Vagina (tissue), 2 donors: ENCODE data around the gene PGBD5. TPM values are rescaled to one million over a fixed set of nuclear protein-coding genes. Genes with fewer than 3 reads are reported as not detected.

ENCODE experiments used
- DNase-seq, 2 donors: peaks; one replicate each; pipeline ENCODE4 v3.0.0-alpha.2; 2017; ENCODE audit errors: extremely low spot score in 2 of 2
- H3K27ac ChIP-seq: fragments of 200-600 bp; sonication (generic); one replicate; pipeline ENCODE4 v1.5.1; 2019
- H3K27me3 ChIP-seq: fragments of 200-600 bp; sonication (generic); one replicate; pipeline ENCODE4 v1.5.1; 2019
- H3K36me3 ChIP-seq, 2 donors: fragments of 200-600 bp; sonication (generic); one replicate each; pipeline ENCODE4 v1.5.1; 2017 to 2019
- H3K4me1 ChIP-seq: fragments of 200-600 bp; sonication (generic); one replicate; pipeline ENCODE4 v1.5.1; 2019
- H3K4me3 ChIP-seq, 2 donors: fragments of 200-600 bp; sonication (generic); 1 replicate in 1 of 2; 2 replicates in 1 of 2; pipeline ENCODE4 v1.5.1; 2016 to 2019
- H3K9me3 ChIP-seq: fragments of 200-600 bp; sonication (generic); one replicate; pipeline ENCODE4 v1.5.1; 2019
- POLR2A ChIP-seq, 2 donors: fragments of 450-650 bp; IDR thresholded peaks; one replicate each; pipeline ENCODE4 v1.6.1; 2017; ENCODE audit warnings: antibody characterized with exemption in 2 of 2, mild to moderate bottlenecking in 2 of 2, moderate library complexity in 2 of 2
- POLR2AphosphoS5 ChIP-seq, 2 donors: sonication (generic); formaldehyde crosslinking; IDR thresholded peaks; one replicate each; pipeline ENCODE4 v1.9.0; 2017; ENCODE audit warnings: antibody characterized with exemption in 2 of 2, mild to moderate bottlenecking in 2 of 2, low read depth in 1 of 2; ENCODE audit not compliant: insufficient read depth in 1 of 2
- intact Hi-C: fragments of 100-400 bp; cut with DNase I; formaldehyde crosslinking; loops from one replicate; pipeline ENCODE4 v1.15.1; 2023
- total RNA-seq: library from RNA; depleted of rRNA; stranded (reverse); fragments of >200 nt; gene quantifications from one replicate; pipeline ENCODE4 v1.2.3, GENCODE V29; 2016
- TF ChIP-seq, protein P1 (sequence below), 3 experiments: fragments of 450-650 bp in 2 of 3; fragments of 200-600 bp in 1 of 3; sonication (generic) in 1 of 3; IDR thresholded peaks; one replicate each; pipeline ENCODE4 v1.5.1; 2017 to 2019; ENCODE audit warnings: antibody characterized with exemption in 3 of 3, mild to moderate bottlenecking in 2 of 3, moderate library complexity in 2 of 3

Gene PGBD5
- total RNA-seq, 1 donor from 2014 or later: 0.98 TPM

DNA sequence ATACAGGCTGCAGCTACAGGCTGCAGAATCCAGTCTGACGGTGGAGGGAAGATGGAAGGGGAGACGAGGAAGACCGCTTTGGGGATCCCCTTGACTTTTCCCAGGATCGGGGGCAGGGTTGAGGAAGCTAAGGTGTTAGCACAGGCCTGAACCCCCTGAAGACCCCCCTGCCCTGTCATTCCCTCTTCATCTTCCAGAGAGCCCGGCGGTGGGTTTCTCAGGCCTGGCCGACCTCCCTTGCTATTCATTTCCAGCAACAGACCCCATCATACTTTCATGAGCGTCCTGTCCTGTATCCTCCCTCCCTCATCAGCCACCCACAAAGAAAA is 112.0 kb downstream of the PGBD5 start:
- no peak for DNase-seq
- no peaks in the 10 kb centered on the region for H3K9me3 ChIP-seq
- H3K36me3 ChIP-seq: no peaks in the 10 kb centered on the region
- no peaks in the 10 kb centered on the region for H3K27me3 ChIP-seq
- no peak overlapping the region for H3K27ac ChIP-seq
- H3K4me3 ChIP-seq: no peak overlapping the region
- intact Hi-C loops: no loop called here
- no peaks in the 10 kb centered on the region for H3K4me1 ChIP-seq
- TF ChIP-seq, protein P1, sequence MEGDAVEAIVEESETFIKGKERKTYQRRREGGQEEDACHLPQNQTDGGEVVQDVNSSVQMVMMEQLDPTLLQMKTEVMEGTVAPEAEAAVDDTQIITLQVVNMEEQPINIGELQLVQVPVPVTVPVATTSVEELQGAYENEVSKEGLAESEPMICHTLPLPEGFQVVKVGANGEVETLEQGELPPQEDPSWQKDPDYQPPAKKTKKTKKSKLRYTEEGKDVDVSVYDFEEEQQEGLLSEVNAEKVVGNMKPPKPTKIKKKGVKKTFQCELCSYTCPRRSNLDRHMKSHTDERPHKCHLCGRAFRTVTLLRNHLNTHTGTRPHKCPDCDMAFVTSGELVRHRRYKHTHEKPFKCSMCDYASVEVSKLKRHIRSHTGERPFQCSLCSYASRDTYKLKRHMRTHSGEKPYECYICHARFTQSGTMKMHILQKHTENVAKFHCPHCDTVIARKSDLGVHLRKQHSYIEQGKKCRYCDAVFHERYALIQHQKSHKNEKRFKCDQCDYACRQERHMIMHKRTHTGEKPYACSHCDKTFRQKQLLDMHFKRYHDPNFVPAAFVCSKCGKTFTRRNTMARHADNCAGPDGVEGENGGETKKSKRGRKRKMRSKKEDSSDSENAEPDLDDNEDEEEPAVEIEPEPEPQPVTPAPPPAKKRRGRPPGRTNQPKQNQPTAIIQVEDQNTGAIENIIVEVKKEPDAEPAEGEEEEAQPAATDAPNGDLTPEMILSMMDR (IDR thresholded peaks at IDR 0.05): no peak
- TF ChIP-seq POLR2AphosphoS5 (IDR thresholded peaks at IDR 0.05; ENCODE audit: insufficient read depth in 1 of 2, low read depth in 1 of 2) (no peak), POLR2A (IDR thresholded peaks at IDR 0.05) (no peak)

DNA sequence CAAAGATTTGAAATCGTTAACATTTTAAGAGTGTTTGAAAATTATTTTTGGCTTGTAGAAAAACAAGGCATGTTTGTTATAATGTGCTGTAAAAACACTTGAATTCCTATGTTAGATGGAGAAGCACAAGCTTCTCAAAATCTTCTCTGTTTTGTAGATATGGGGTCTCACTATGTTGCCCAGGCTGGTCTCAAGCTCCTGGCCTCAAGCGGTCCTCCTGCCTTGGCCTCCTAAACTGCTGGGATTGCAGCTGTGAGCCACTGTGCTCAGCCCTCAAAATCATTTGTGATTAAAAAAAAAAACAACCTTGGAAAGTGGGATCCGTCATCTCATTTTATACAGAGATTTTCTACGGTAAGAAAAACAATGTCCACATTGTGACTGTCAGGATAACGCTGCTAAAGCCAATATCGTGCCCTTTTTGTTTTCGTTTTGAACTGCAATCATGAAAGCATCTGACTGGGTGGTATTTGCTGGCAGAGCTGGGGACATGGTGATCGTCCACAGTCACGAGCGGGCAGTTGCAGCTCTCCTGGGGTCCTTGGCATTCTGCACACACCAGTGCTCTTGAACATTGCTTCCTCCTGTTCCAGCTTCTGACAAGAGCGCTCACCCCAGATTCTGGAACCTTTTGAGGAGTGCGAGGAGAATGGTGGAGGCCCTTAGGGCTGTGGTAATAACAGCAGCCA is 112.5 kb downstream of the PGBD5 start:
- H3K27ac ChIP-seq: no peak overlapping the region
- TF ChIP-seq POLR2AphosphoS5 (IDR thresholded peaks at IDR 0.05; ENCODE audit: insufficient read depth in 1 of 2, low read depth in 1 of 2) (no peak), POLR2A (IDR thresholded peaks at IDR 0.05) (no peak)
- TF ChIP-seq, protein P1 (IDR thresholded peaks at IDR 0.05): no peak
- H3K4me3 ChIP-seq: no peak overlapping the region
- intact Hi-C loops: loop anchor here (2.0 kb wide), 1 partner anchor 655 kb away; no protein-coding TSS in a partner anchor
- H3K9me3 ChIP-seq: no peaks in the 10 kb centered on the region
- H3K4me1 ChIP-seq: no peaks in the 10 kb centered on the region
- no peaks in the 10 kb centered on the region for H3K27me3 ChIP-seq
- no peaks in the 10 kb centered on the region for H3K36me3 ChIP-seq
- DNase-seq: no peak

DNA sequence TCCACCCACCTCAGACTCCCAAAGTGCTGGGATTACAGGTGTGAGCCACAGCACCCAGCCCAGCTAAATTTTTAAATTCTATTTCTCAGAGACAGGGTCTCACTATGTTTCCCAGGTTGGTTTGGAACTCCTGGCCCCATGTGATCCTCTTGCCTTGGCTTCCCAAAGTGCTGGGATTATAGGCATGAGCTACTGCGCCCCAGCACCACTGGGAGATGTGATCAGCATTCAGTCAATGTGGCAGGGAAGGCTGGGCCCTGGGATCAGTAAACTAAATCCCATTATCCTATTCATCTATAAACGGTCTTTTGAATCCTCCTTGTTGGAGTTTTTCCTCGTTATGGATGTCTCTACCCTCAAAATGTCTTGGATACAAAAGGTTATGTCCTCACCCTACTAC is 113.5 kb downstream of the PGBD5 start:
- Histone ChIP-seq H3K9me3 (no peaks in the 10 kb centered on the region), H3K4me3 (no peak overlapping the region), H3K27ac (no peak overlapping the region), H3K27me3 (no peaks in the 10 kb centered on the region), H3K36me3 (no peaks in the 10 kb centered on the region), H3K4me1 (peaks cover under 1% of the 10 kb centered on the region)
- TF ChIP-seq, protein P1 (IDR thresholded peaks at IDR 0.05): no peak
- TF ChIP-seq POLR2AphosphoS5 (IDR thresholded peaks at IDR 0.05; ENCODE audit: insufficient read depth in 1 of 2, low read depth in 1 of 2) (no peak), POLR2A (IDR thresholded peaks at IDR 0.05) (no peak)
- no peak for DNase-seq
- intact Hi-C loops: loop anchor here (2.0 kb wide), 1 partner anchor 654 kb away; no protein-coding TSS in a partner anchor

DNA sequence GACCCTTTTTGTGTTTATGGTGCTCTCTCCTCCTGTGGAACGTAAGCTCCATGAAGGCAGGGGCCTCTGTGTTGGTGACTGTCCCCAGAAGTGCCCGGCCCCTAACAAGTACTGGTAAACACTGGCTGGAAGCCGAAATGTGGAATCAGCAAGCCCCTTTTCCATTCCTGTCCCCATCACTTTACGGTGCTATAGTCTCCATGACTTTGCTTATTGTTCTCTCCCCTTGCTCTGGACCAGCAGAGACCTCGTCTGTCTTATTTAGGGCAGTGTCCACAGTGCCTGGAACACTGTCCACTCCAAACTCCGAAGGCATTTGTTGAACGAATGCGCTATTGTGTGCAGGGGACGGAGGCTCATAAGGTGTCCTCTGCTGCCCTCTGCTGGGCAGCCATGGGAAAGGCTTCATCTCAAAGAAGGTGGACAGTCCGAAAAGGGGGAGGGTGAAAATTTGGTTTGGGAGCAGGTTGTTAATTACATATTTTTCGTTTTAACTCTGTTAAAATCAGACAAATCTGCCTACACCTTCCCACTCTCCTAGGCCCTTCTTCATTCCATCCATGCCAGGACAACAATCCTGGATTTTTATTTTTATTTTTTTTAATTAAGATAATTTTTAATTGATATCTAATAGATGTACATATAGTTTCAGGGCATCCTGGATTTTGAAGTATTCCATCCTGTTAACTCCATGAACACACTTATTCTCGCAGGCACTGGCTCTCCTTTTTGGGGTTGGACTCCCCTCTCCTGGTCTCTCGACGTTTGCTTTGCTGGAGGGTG is 115.6 kb downstream of the PGBD5 start:
- Histone ChIP-seq H3K4me3 (no peak overlapping the region), H3K27ac (no peak overlapping the region), H3K9me3 (no peaks in the 10 kb centered on the region), H3K36me3 (no peaks in the 10 kb centered on the region), H3K27me3 (no peaks in the 10 kb centered on the region), H3K4me1 (peaks cover 7% of the 10 kb centered on the region)
- intact Hi-C loops: no loop called here
- DNase-seq: no peak
- TF ChIP-seq, protein P1 (IDR thresholded peaks at IDR 0.05): peak; percentile 91 to 95 (median 92)
- TF ChIP-seq POLR2AphosphoS5 (IDR thresholded peaks at IDR 0.05; ENCODE audit: insufficient read depth in 1 of 2, low read depth in 1 of 2) (peak in 1 of 2 donors; percentile 19), POLR2A (IDR thresholded peaks at IDR 0.05) (no peak)
